GM20000 (cell line): ENCODE data around the gene WDR36.
A peak's percentile ranks its signal among the peaks of the same experiment; 100 is the strongest.
"Not testable (repeated sequence)": the region's sequence is repeated elsewhere in the genome, so short reads cannot be mapped to it uniquely, and the experiment has no call there.

ENCODE experiments used
- DNase-seq: peaks from one replicate; pipeline ENCODE4 v3.0.0; 2012; ENCODE audit warnings: low spot score
- TF ChIP-seq, protein P1 (sequence below): IDR thresholded peaks from 2 replicates; pipeline ENCODE4 v1.5.1; 2012; ENCODE audit warnings: mild to moderate bottlenecking, control low read depth; ENCODE audit errors: extremely low read depth, missing control alignments

WDR36 gene

DNA sequence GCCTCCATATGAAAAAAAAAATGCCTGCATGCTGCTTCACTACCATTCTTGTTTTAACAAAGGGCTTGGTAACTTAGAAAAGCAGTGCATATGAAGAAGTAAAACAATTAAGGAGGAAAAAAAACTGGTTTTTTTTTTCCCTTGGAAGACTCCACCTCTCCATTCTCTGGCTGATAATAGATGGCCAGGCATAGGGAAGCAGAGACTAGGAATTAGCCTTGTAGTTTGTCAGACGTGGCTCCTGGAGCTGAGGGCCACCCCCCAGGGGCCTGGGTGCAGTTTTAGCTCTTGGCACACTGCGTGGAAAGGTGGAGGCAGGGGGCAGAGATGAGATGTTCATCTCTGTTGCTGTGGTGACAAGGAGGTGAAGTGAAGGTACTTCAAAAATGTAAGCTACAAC is 42.7 kb downstream of the WDR36 start:
- TF ChIP-seq, protein P1, sequence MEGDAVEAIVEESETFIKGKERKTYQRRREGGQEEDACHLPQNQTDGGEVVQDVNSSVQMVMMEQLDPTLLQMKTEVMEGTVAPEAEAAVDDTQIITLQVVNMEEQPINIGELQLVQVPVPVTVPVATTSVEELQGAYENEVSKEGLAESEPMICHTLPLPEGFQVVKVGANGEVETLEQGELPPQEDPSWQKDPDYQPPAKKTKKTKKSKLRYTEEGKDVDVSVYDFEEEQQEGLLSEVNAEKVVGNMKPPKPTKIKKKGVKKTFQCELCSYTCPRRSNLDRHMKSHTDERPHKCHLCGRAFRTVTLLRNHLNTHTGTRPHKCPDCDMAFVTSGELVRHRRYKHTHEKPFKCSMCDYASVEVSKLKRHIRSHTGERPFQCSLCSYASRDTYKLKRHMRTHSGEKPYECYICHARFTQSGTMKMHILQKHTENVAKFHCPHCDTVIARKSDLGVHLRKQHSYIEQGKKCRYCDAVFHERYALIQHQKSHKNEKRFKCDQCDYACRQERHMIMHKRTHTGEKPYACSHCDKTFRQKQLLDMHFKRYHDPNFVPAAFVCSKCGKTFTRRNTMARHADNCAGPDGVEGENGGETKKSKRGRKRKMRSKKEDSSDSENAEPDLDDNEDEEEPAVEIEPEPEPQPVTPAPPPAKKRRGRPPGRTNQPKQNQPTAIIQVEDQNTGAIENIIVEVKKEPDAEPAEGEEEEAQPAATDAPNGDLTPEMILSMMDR = no peak
- DNase-seq = no peak

DNA sequence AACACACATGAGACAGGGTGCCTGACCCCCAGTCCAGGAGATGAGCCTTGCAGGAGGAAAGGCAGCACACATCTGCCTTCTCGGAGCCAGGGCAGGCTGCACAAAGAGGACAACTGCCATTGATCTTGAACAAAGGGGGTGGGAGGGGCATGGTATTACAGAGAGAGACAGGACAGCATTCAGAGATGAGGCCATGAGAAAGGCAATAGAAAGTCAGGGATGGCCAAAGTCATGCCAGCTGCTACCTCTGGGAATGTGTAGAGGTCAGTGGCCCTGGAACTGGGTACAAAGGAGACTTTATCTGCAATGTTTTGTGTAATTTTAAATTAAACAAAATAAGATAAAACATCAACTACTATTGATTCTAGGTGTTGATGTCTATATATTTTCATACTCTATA is 43.2 kb downstream of the WDR36 start:
- TF ChIP-seq, protein P1 = no peak
- DNase-seq = no peak

DNA sequence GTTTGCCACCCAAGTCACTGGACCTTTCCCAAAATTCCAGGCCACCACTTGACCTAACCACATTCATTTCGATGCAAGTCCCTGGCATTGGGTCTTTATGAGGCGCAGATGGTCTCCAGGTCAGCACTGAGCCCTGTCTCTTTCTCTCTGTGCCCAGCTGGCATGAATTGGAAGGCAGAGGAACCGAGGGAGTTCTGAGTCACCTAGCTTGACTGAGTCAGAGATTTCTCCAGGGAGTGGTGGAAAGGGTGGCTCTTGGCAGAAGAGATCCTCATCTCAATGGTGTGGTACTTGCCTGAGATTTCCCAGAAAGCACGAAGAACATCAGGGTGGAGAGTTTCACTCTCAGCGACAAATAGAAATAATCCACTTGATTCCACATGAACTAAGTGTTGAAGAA is 43.8 kb downstream of the WDR36 start:
- DNase-seq = no peak

DNA sequence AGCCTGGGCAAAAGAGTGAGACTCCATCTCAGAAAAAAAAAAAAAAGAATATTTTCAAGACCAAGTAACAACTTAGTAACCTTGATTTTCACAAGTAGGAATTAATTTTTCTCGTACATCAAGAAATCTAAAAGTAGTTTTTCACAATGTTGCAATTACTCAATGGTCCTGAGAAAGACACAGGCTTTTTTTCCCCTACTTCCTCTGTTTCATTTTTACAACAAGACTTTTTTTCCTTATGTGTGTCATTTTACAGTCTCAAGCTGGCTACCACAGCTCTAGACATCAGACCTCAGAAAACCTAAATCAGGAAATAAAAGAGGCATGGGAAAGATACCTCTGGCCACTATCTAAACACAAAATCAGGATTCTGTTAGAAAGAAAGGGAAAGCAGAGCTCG is 45.9 kb downstream of the WDR36 start:
- TF ChIP-seq, protein P1 = no peak
- no peak for DNase-seq

More for the DNA sequence above, 43.8 kb downstream of the WDR36 start:
- TF ChIP-seq, protein P1 = no peak

DNA sequence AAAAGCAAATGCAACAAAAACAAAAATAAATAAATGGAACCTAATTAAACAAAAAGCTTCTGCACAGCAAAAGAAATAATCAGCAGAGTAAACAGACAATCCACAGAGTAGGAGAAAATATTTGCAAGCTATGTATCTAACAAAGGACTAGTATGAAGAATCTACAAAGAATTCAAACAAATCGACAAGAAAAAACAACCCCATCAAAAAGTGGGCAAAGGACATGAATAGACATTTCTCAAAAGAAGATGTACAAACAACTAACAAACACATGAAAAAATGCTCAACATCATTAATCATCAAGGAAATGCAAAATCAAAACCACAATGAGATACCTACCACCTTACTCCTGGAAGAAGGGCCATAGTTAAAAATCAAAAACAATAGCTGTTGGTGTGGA is 49.3 kb downstream of the WDR36 start:
- not testable (repeated sequence) for DNase-seq

DNA sequence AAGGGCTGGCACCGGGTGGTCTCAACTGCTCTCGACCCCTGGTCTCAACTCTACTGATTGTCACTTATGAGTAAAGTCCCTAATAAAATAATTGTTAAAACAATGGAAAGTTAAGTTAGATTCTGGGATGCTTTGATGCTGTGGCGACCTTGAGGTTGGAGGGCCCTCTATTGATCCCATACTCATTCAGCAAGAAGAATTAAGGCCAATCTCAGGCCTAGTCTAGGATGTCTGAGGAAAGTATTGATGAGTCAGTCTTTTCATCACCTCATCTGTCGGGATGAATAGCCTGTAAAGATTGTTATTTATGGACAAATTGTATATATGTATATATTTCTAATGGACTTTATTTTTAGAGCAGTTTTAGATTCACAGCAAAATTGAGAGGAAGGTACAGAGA is 50.8 kb downstream of the WDR36 start:
- TF ChIP-seq, protein P1 = peak; percentile 4

DNA sequence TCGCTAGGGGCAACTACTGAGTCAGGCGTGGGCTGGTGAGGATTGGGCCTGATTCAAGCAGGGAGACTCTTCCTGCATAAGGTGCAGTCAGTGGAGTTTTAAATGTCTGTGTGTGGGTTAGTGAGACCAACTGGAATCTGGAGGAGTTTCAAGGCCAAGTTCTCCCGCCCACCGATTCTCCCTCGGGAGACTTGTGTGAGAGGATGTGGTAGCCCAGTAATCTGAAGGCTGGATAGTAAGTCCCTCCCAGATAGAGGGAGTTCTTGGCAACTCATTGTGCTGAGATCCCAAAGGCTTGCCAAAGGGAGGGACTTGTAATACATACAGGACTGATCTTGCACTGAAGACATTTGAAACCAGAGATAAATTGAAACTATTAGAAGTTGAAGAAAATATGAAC is 51.8 kb downstream of the WDR36 start:
- no peak for DNase-seq
- TF ChIP-seq, protein P1 = no peak

More for the DNA sequence above, 50.8 kb downstream of the WDR36 start:
- DNase-seq = no peak

DNA sequence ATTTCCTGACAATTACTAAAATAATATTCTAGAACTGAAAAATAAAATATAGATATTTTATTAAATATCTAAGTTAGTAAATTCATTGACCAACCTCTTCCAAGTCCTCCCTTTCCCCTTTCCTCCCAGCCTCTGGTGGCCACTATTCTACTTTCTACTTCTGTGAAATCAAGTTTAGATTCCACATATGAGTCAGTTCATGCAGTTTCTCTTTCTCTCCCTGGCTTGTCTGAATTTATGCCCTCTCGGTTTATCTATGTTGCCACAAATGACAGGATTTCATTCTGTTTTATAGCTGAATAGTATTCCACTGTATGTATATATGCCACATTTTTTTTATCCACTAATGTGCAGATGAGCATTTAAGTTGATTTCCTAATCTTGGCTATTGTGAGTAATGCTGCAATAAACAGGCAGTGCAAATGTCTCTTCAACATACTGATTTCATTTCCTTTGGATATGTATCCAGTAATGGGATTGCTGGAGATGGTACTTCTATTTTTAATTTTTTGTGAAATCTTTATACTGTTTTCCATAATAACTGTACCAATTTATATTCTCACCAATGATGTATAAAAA is 52.3 kb downstream of the WDR36 start:
- TF ChIP-seq, protein P1 = no peak
- DNase-seq = peak; percentile 29
